ENCODE data around the gene ARHGAP26.

- TF ChIP-seq, protein P1, sequence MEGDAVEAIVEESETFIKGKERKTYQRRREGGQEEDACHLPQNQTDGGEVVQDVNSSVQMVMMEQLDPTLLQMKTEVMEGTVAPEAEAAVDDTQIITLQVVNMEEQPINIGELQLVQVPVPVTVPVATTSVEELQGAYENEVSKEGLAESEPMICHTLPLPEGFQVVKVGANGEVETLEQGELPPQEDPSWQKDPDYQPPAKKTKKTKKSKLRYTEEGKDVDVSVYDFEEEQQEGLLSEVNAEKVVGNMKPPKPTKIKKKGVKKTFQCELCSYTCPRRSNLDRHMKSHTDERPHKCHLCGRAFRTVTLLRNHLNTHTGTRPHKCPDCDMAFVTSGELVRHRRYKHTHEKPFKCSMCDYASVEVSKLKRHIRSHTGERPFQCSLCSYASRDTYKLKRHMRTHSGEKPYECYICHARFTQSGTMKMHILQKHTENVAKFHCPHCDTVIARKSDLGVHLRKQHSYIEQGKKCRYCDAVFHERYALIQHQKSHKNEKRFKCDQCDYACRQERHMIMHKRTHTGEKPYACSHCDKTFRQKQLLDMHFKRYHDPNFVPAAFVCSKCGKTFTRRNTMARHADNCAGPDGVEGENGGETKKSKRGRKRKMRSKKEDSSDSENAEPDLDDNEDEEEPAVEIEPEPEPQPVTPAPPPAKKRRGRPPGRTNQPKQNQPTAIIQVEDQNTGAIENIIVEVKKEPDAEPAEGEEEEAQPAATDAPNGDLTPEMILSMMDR (IDR thresholded peaks at IDR 0.05; ENCODE audit: low read length), result no peak
- TF ChIP-seq EZH2 (IDR thresholded peaks at IDR 0.05; ENCODE audit: borderline replicate concordance, low read length), result no peak
These were observed 458.6 kb downstream of the ARHGAP26 start for GRCh38 chr5:143228597-143229293.
